SW 1271 (cell line): ENCODE results near the gene MLST8.
A peak's percentile ranks its signal among the peaks of the same experiment; 100 is the strongest.

Experiments
- DNase-seq, 2 experiments: peaks; one replicate each; lab custom pipeline; 2025; lab: John Stamatoyannopoulos, UW

MLST8 gene

DNA sequence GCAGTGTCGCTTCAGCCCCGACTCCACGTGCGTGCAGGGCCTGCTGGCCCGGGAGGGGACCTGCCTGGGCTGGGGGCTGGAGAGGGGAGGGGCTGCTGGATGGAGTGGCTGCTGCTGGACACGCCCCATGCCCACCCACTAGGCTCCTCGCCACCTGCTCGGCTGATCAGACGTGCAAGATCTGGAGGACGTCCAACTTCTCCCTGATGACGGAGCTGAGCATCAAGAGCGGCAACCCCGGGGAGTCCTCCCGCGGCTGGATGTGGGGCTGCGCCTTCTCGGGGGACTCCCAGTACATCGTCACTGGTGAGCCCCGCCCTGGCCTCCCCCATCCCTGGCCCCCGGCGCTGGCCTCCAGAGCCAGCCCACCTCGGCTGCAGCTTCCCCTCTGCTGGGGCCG is 3.1 kb downstream of the MLST8 start:
- no peak for DNase-seq

DNA sequence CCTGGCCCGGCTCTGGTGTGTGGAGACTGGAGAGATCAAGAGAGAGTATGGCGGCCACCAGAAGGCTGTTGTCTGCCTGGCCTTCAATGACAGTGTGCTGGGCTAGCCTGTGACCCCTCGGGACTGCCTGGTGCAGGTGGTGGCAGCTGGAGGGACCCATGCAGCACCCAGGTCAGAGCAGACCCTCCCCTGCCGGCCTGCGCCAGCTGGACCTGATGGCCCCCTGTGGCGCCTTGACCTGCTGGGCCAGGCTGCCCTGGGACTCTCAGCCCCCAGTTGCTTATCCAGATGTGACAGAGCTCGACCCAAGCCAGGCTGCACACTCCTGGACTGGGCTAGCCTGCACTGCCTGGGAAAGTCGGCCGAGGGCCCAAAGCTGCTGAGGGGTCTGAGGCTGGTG is 3.5 kb downstream of the MLST8 start:
- DNase-seq, result no peak

DNA sequence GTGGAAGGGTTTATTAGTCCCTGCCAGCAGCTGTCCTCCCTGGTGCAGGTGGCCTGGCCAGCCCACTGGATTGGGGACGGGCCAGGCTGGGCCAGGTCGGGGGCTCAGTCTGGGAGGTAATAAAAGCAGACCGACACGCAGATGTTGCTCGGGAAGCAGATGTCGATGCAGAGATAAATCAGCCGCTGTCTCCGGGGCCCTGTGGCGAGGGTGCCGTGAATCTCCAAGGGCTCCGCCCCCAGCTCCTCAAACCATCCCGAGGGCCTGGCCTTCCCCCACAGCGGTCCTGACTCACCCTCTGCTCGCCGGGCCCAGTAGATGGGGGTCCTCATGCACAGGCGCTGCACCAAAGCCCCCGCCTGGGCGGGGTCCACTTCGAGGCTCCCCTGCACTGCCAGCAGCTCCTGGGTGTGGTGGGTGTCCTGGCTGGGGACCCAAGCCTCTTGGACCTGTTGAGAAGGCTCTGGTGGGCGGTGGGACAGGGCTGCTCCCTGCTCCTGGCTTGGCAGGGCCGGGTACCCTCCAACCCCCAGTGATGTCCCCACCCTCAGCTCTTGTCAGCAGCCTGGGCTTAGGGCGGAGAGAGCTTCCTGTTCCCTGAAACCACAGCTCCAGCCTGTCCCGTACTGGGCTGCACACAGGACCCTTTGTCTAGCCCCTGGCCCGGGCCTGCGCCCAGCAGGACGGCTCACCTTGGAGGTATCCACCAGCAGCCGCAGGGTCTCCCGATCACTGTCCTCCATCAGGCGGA is 4.2 kb downstream of the MLST8 start:
- DNase-seq, result no peak

DNA sequence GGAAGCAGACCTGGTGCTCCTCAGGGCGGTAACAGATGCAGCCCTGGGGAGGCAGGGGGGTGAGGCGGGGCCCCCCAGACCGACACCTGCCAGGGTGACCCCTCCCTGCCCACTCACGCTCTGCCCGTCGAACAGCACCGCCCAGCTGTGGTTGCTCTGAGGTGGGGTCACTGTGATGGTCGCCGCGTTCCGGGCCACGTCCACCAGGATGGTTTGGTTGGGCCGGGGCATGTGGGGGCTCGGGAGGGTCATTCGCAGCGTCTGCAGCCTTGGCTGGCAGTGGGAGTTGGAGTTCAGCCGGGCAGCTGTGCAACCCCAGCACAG is 4.7 kb downstream of the MLST8 start:
- no peak for DNase-seq

DNA sequence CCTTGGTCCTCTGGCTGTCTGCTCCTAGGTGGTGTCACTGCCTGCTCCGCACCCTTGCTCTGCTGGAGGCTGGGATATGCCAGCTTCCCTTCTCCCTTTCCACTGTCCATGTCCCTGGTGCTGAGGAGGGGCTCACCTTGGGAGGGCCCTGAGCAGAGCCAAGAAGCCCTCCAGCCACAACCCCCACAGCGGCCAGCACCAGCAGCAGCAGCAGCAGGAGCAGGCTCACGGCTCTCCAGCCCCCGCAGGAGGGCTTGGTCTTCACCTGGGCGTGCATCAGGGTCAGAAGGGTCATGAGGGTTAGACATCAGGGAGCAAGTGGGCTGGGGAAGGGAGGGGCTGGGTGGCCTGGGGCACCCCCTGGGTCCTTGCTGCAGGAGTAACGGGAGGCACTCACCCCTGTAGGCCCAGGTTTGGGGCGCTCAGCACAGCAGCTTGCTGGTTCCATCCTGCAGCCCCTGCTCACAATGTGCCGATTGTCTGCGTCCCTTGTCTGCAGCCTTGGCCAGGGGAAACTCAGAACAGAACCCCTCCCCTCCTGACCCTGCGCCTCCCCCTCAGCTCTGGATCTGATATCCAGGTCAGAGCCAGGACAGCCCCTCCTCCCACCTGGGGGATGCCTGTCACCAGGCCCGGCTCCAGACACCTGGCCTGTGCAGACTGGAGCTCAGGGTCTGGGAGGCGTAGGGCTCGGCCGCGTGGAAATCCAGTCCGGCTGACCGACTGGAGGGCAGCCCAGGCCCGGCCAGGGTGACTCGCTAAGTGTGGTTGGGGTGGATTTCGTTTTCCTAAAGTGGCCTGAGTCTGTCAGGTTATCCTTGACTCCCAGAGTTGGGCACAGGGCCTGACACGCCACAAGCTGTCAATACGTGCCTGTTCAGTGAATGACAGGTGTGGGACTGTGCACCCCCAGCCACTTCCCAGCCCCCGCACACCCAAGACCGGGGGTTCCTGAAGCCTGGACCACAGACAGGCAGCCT is 5.4 kb downstream of the MLST8 start, which contains the start of gene BRICD5:
TSS of gene BRICD5 (minus strand) at position 478 of the 980 bp plus-strand sequence. CDS start at position 448, 30 bp downstream.
- DNase-seq, result no peak

DNA sequence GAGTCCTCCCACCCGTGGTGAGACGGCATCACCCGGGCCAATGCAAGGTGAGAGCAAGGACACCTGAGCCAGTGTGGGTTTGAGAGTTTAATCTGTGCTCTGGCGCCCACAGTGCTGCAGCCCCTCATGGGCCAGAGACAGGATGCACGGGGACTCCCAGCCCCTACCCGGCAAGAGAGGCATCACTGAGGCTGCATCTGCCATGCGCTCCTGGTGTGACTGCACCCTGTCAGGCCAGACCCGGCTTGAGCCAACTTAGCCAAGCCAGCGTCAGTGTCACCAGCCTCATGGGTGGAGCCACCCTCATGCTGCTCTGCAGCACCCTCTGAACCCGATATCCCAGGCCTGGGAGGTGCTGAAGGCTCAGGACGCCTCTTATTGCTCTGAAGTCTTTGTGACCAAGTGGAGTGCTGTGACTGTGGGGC is 6.7 kb downstream of the MLST8 start:
- no peak for DNase-seq

DNA sequence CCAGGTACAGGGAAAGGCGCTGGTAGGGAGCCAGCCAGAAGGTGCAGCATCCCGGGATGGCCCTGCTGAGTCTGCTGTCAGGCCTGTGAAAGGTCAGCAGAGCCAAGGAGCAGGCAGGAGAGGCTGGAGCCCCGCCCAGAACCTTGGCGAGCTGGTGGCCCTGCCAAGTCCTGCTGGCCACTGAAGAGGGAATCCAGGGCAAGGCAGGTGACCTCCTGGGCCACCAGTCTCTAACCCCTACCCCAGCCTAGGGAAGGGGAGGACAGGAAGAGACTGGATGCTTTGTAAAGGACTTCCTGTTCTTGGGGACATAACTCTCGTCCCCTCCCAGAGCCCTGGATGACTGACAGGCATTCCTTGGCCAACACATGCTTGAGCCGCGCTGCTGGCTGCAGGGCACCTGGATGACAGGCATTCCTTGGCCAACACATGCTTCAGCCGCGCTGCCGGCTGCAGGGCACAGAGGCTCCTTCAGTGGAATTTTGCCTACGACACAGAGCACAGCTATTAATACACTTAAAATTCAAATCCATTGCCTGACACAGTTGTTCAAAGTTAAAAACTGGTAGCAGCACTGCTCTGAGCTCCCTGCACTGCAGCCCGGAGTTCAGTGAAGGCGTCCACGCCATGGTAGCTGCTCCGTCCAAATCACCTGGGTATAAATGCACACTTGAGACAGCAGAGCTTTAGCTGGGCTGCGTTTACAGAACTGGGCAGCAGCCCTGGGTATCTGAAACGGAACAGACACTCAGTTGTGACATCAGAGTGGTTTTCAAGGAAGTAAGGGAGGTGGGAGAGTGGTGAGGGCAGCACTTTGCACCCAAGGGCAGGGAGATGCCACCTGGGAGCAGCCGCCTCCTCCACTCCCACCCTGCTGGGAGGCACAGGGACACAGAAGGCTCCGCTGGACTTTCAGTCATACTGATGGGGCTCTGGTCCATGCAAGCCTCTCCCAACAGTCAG is 7.4 kb downstream of the MLST8 start:
- DNase-seq, result no peak

GRCh38 chr16:2213817-2214718 is 8.8 kb downstream of the MLST8 start:
- no peak for DNase-seq

- DNase-seq, result no peak
Measured at GRCh38 chr16:2214719-2214968, 9.4 kb downstream of the MLST8 start, which contains the start of gene PGP. TSS of gene PGP (minus strand) at chr16:2214840. CDS start at chr16:2214777, 63 bp downstream.

DNA sequence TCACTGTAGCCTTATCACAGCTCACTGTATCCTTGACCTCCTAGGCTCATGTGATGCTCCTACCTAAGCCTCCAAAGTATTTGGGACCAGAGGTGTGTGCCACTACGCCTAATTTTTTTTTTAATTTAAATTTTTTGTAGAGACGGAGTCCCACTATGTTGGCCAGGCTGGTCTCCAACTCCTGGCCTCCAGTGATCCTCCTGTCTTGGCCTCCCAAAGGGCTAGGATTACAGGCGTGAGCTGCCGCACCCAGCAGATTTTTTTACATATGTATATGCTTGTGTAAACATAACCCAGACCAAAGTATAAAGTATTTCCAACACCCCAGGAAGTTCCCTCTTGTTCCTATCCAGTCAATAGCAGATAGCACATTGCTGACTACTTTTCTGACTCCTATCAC is 11.1 kb downstream of the MLST8 start:
- no peak for DNase-seq

DNA sequence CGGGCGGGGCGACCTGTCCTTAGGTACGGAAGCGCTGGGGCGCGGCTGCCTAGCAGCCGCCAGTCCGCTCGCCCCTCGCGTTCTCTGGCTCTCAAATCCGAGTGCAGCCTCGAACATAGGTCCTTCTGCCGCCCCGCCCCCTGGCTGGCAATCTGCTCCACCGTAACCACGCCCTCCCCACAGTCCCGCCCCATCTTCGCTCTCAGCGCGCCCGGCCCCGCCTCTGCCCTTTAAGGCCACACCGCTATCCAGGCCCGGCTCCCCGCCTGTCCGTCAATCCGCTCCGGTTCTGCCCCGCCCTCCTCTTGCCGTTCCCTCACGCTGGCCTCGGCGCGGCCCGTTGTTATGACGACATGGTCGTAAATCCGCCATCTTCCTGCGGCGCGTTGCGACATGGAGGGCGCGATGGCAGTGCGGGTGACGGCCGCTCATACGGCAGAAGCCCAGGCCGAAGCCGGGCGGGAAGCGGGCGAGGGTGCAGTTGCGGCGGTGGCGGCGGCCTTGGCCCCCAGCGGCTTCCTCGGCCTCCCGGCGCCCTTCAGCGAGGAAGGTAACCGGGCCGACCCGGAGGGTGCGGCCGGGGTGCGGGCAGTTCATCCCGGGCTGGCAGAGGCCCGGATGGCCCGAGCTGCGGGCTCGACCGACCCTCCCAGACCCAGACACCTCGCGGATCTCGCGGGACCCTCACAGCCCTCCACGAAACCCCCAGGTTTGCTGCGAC is 18.1 kb downstream of the MLST8 start, which contains the start of gene E4F1:
TSS of gene E4F1 (plus strand) at position 371 of the 721 bp plus-strand sequence. CDS start at position 394, 23 bp downstream.
- peak; percentile 93 to 94 for DNase-seq

DNA sequence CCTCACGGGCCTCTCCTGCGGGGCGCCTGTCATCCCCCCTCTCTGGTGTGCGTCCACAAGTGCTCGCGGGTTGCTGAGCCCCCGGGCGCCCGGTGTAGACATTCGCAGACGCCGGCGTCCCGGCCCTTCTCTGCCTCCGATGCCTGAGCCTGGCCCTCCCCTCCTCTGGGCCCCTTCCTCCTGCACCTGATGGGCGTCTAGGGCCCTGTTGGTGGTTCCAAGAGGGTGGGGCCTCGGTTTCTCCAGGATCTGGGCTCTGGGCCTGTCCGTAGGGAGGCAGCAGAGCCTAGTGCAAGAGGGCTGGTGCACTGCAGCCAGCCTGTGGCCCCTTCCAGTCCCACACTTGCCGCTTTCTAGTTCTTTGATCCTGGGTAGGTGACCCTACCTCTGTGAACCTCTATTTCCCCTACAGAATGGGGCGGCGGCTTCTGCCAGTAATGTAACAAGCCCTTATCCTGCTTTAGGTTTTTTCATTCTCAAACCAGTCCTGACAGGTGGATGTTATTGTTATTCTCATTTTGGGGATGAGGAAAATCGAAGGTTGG is 18.8 kb downstream of the MLST8 start:
- no peak for DNase-seq

GRCh38 chr16:2226245-2226793 is 21.1 kb downstream of the MLST8 start:
- no peak for DNase-seq

- DNase-seq, result no peak
Measured at GRCh38 chr16:2226918-2227317, 21.7 kb downstream of the MLST8 start.

GRCh38 chr16:2228161-2228824 is 23.0 kb downstream of the MLST8 start:
- DNase-seq, result no peak

DNA sequence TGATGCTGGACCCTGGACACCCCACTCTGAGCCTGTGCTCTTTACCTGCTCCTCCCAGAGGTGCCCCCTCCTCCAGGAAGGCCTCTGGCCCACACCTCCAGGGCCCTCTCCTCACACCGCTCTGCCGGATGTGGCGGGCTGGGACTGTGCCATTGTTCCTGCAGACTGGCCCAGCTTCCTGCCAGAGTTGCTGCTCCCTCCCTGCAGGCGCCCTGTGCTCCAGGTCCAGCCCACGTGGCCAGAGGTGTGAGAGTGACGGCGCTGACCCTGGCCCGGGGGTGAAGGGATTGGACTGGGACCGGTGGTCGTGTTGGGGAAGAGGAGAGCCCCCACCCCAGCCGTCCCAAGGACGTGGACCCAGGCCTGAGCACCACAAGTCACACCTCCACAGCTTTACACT is 23.8 kb downstream of the MLST8 start:
- DNase-seq, result no peak

DNA sequence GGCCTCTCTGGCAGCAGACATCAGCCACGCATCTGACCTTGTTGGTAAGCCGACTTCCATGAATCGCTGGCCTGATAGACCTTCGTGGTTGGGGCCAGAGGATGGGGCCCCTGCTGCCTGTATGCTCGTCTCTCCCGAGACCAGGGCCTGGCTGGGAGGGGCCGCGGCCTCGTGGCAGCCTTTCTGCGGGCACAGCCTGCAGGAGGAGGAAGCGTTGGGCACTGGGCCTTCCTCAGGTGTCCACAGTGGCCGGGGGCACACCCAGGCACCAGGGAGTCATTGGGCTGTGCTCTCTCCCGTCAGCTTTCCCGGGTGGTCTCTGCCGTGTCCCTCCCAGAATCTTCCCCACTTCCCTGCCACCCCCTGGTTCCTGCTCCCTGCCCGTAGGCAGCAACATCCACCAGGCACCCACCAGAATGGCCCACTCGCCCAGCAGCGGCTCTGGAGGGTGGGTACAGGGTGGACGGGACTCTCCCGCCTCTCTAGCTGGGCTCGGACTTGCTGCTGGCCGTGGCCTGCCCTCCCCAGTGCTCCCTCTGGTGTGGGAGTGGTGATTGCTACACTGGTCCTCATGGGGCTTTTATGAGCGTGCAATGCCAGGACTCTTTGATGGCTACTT is 24.5 kb downstream of the MLST8 start:
- no peak for DNase-seq

DNA sequence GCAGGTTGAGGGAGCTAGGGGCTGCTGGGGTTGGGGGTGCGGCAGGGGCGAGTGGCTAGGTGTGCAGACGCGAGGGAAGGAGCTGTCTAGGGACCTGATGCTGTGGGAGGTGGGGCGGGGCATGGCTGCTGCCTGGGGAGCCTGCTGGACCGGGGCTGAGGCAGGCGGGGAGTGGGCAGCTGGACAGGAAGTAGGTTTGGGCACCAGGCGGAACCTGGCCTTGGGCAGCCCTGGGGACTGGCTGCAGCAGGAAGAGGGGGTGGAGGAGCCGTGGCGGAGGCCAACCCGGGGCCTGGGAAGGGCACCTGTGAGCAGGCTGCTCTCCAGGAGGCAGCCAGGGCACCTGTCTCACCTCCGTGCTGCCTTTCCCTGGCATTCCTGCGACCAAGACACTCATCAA is 25.1 kb downstream of the MLST8 start:
- no peak for DNase-seq
